Activated T-cell treated with anti-CD3 and anti-CD28 coated beads for 48 hours (primary cell): ENCODE measurements around the gene HOXA9.

Experiments used
- DNase-seq: peaks from one replicate; pipeline ENCODE4 v3.0.0-alpha.2; 2020; ENCODE audit warnings: low read depth

The HOXA9 gene

GRCh38 chr7:27126596-27127327 is 38.6 kb downstream of the HOXA9 start:
- no peak for DNase-seq

GRCh38 chr7:27125986-27126394 is 39.3 kb downstream of the HOXA9 start:
- DNase-seq = no peak

- no peak for DNase-seq
Observed at GRCh38 chr7:27124902-27125689, 40.2 kb downstream of the HOXA9 start.

- DNase-seq = no peak
Observed at GRCh38 chr7:27124096-27124901, 41.0 kb downstream of the HOXA9 start.

- DNase-seq = no peak
Observed at GRCh38 chr7:27123477-27124053, 41.8 kb downstream of the HOXA9 start.

- DNase-seq = no peak
Observed at GRCh38 chr7:27123007-27123476, 42.3 kb downstream of the HOXA9 start.

GRCh38 chr7:27122077-27122910 is 43.0 kb downstream of the HOXA9 start:
- no peak for DNase-seq

- no peak for DNase-seq
Observed at GRCh38 chr7:27121684-27122076, 43.7 kb downstream of the HOXA9 start.

GRCh38 chr7:27119412-27119911 is 45.9 kb downstream of the HOXA9 start:
- DNase-seq = no peak

GRCh38 chr7:27118580-27118979 is 46.8 kb downstream of the HOXA9 start:
- no peak for DNase-seq

- no peak for DNase-seq
Observed at GRCh38 chr7:27117887-27118491, 47.3 kb downstream of the HOXA9 start.

- DNase-seq = no peak
Observed at GRCh38 chr7:27116962-27117886, 48.1 kb downstream of the HOXA9 start.

GRCh38 chr7:27116031-27116961 is 49.0 kb downstream of the HOXA9 start:
- DNase-seq = no peak

GRCh38 chr7:27115221-27116026 is 49.9 kb downstream of the HOXA9 start:
- no peak for DNase-seq

GRCh38 chr7:27114881-27115220 is 50.5 kb downstream of the HOXA9 start:
- no peak for DNase-seq

- DNase-seq = no peak
Observed at GRCh38 chr7:27113991-27114769, 51.2 kb downstream of the HOXA9 start.
